C4-2B (cell line): ENCODE results near the gene ZNF627.

Experiments used
- ZFX ChIP-seq: fragments of 450-650 bp; IDR thresholded peaks from 2 replicates; pipeline ENCODE4 v1.6.1; 2017
- TF ChIP-seq, protein P1 (sequence below): fragments of 450-650 bp; conservative IDR thresholded peaks from 2 replicates; pipeline ENCODE4 v1.5.1; 2017; ENCODE audit warnings: mild to moderate bottlenecking

DNA sequence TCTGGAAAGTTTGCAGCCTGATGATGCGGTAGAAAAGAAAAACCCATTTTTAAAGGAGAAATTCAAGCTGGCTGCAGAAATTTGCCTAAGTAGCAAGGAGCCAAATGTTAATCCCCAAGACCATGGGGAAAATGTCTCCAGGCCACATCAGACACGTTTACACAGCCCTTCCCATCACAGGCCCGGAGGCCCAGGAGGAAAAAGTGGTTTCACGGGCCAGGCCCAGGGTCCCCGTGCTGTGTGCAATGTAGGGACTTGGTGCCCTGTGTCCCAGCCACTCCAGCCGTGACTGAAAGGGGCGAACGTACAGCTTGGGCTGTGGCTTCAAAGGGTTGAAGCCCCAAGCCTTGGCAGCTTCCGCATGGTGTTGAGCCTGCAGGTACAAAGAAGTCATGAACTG is 35.9 kb downstream of the ZNF627 start:
- TF ChIP-seq, protein P1, sequence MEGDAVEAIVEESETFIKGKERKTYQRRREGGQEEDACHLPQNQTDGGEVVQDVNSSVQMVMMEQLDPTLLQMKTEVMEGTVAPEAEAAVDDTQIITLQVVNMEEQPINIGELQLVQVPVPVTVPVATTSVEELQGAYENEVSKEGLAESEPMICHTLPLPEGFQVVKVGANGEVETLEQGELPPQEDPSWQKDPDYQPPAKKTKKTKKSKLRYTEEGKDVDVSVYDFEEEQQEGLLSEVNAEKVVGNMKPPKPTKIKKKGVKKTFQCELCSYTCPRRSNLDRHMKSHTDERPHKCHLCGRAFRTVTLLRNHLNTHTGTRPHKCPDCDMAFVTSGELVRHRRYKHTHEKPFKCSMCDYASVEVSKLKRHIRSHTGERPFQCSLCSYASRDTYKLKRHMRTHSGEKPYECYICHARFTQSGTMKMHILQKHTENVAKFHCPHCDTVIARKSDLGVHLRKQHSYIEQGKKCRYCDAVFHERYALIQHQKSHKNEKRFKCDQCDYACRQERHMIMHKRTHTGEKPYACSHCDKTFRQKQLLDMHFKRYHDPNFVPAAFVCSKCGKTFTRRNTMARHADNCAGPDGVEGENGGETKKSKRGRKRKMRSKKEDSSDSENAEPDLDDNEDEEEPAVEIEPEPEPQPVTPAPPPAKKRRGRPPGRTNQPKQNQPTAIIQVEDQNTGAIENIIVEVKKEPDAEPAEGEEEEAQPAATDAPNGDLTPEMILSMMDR: no peak
- no peak for TF ChIP-seq ZFX
